Measurements from ENCODE around the gene NADK2.

GRCh38 chr5:36252722-36253365 lies 11.1 kb upstream of the NADK2 start:
- TF ChIP-seq EZH2 (IDR thresholded peaks at IDR 0.05) (no peak), POLR2AphosphoS5 (IDR thresholded peaks at IDR 0.05; ENCODE audit: low read depth, low read length) (no peak), CBX3 (IDR thresholded peaks at IDR 0.05; ENCODE audit: low read depth) (no peak), REST (IDR thresholded peaks at IDR 0.05; ENCODE audit: low read depth) (no peak), SP1 (IDR thresholded peaks at IDR 0.05; ENCODE audit: low read depth) (no peak)
- TF ChIP-seq, protein P1, sequence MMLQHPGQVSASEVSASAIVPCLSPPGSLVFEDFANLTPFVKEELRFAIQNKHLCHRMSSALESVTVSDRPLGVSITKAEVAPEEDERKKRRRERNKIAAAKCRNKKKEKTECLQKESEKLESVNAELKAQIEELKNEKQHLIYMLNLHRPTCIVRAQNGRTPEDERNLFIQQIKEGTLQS (IDR thresholded peaks at IDR 0.05) = no peak

Measured in HCT116 (cell line).